Tibial nerve (tissue), 4 donors: ENCODE data around the gene KLHL22. TPM values are rescaled to one million over a fixed set of nuclear protein-coding genes. Genes with fewer than 3 reads are reported as not detected.

Experiments used
- DNase-seq, 2 donors: peaks; one replicate each; pipeline ENCODE4 v3.0.0-alpha.2; 2019; ENCODE audit warnings: low spot score in 2 of 2
- H3K27ac ChIP-seq, 4 donors: fragments of 200-600 bp; sonication (generic) in 3 of 4; one replicate each; pipeline ENCODE4 v1.5.1; 2017 to 2019; ENCODE audit warnings: mild to moderate bottlenecking in 1 of 4
- H3K27me3 ChIP-seq, 2 donors: fragments of 200-600 bp; sonication (generic) in 1 of 2; one replicate each; pipeline versions ENCODE4 v1.5.1 to v1.6.0; 2017 to 2019
- H3K36me3 ChIP-seq, 3 donors: fragments of 200-600 bp; sonication (generic); one replicate each; pipeline ENCODE4 v1.5.1; 2018 to 2019
- H3K4me1 ChIP-seq, 4 donors: fragments of 200-600 bp; sonication (generic) in 3 of 4; one replicate each; pipeline ENCODE4 v1.5.1; 2017 to 2019
- H3K4me3 ChIP-seq, 4 donors: fragments of 200-600 bp; sonication (generic) in 3 of 4; one replicate each; pipeline ENCODE4 v1.5.1; 2017 to 2019; ENCODE audit warnings: mild to moderate bottlenecking in 1 of 4, moderate library complexity in 1 of 4
- H3K9me3 ChIP-seq, 4 donors: fragments of 200-600 bp; sonication (generic) in 3 of 4; one replicate each; pipeline ENCODE4 v1.5.1; 2017 to 2019
- CTCF ChIP-seq, 5 experiments: fragments of 200-600 bp in 3 of 5; fragments of 450-650 bp in 2 of 5; sonication (generic) in 3 of 5; IDR thresholded peaks; one replicate each; pipeline ENCODE4 v1.5.1; 2016 to 2019; ENCODE audit warnings: antibody characterized with exemption in 5 of 5, mild to moderate bottlenecking in 3 of 5, moderate library complexity in 2 of 5
- EP300 ChIP-seq, 2 donors: sonication (generic); formaldehyde crosslinking; IDR thresholded peaks; one replicate each; pipeline ENCODE4 v1.6.1; 2017; ENCODE audit warnings: antibody characterized with exemption in 2 of 2, mild to moderate bottlenecking in 1 of 2
- POLR2A ChIP-seq, 2 donors: fragments of 450-650 bp; IDR thresholded peaks; one replicate each; pipeline ENCODE4 v1.6.1; 2017; ENCODE audit warnings: antibody characterized with exemption in 2 of 2, mild to moderate bottlenecking in 2 of 2, moderate library complexity in 2 of 2
- WGBS, 2 donors: methylation state at CpG; one replicate each; pipeline ENCODE4 v1.1.5; 2018; 5-methylcytosine and 5-hydroxymethylcytosine counted together
- total RNA-seq, 4 donors: library from RNA; depleted of rRNA; stranded (reverse); fragments of >200 nt; gene quantifications; one replicate each; pipeline ENCODE4 v1.1.0, GENCODE V29; 2016

Gene KLHL22
- total RNA-seq, 4 donors from 2014 or later: 31.6 to 50.4 (median 41.4) TPM

GRCh38 chr22:20432244-20432686, 63.3 kb downstream of the KLHL22 start:
- TF ChIP-seq POLR2A (IDR thresholded peaks at IDR 0.05) (no peak), EP300 (IDR thresholded peaks at IDR 0.05) (no peak), CTCF (IDR thresholded peaks at IDR 0.05) (no peak)
- Histone ChIP-seq H3K36me3 (peaks cover 0 to 24% (median 0%) of the 10 kb centered on the region in 3 donors), H3K27me3 (no peaks in the 10 kb centered on the region), H3K4me3 (no peak overlapping the region), H3K4me1 (peaks cover 0 to 82% (median 24%) of the 10 kb centered on the region in 4 donors), H3K9me3 (no peaks in the 10 kb centered on the region), H3K27ac (no peak overlapping the region)
- no peak for DNase-seq
- WGBS, 2 donors: 64 to 68% methylated on average over 3 of the region's 3 CpGs

GRCh38 chr22:20431511-20432192, 63.9 kb downstream of the KLHL22 start:
- H3K27ac ChIP-seq: no peak overlapping the region
- H3K4me1 ChIP-seq: peaks cover 0 to 79% (median 21%) of the 10 kb centered on the region in 4 donors
- peak overlapping the region in 1 of 4 donors; percentile 31 for H3K4me3 ChIP-seq
- H3K36me3 ChIP-seq: peaks cover 0 to 30% (median 0%) of the 10 kb centered on the region in 3 donors
- TF ChIP-seq CTCF (IDR thresholded peaks at IDR 0.05) (no peak), POLR2A (IDR thresholded peaks at IDR 0.05) (no peak), EP300 (IDR thresholded peaks at IDR 0.05) (no peak)
- H3K9me3 ChIP-seq: no peaks in the 10 kb centered on the region
- H3K27me3 ChIP-seq: no peaks in the 10 kb centered on the region
- WGBS, 2 donors: 62 to 77% methylated on average over 23 to 24 of the region's 50 CpGs
- no peak for DNase-seq

GRCh38 chr22:20430720-20431510, 64.7 kb downstream of the KLHL22 start:
- DNase-seq: no peak
- H3K9me3 ChIP-seq: no peaks in the 10 kb centered on the region
- peak overlapping the region in 2 of 4 donors; percentile 26 to 31 for H3K4me3 ChIP-seq
- no peak for TF ChIP-seq EP300 (IDR thresholded peaks at IDR 0.05)
- peak; percentile 8 to 36 (median 24) for TF ChIP-seq CTCF (IDR thresholded peaks at IDR 0.05)
- no peak overlapping the region for H3K27ac ChIP-seq
- no peaks in the 10 kb centered on the region for H3K27me3 ChIP-seq
- H3K36me3 ChIP-seq: peaks cover 0 to 37% (median 0%) of the 10 kb centered on the region in 3 donors
- H3K4me1 ChIP-seq: peaks cover 0 to 73% (median 16%) of the 10 kb centered on the region in 4 donors
- WGBS, 2 donors: 33 to 59% methylated on average over 12 to 49 of the region's 94 CpGs

- H3K27ac ChIP-seq: no peak overlapping the region
- WGBS, 2 donors: 68 to 76% methylated on average over 23 to 32 of the region's 37 CpGs
- H3K36me3 ChIP-seq: peaks cover 0 to 44% (median 0%) of the 10 kb centered on the region in 3 donors
- H3K4me3 ChIP-seq: peak overlapping the region in 2 of 4 donors; percentile 26 to 31
- H3K9me3 ChIP-seq: no peaks in the 10 kb centered on the region
- H3K4me1 ChIP-seq: peaks cover 0 to 71% (median 14%) of the 10 kb centered on the region in 4 donors
- no peak for DNase-seq
- no peak for TF ChIP-seq CTCF (IDR thresholded peaks at IDR 0.05)
- no peak for TF ChIP-seq EP300 (IDR thresholded peaks at IDR 0.05)
- no peak for TF ChIP-seq POLR2A (IDR thresholded peaks at IDR 0.05)
- H3K27me3 ChIP-seq: no peaks in the 10 kb centered on the region
Measured at GRCh38 chr22:20430101-20430719, 65.4 kb downstream of the KLHL22 start.
